NCI-H69 (cell line): ENCODE results near the gene NOC3L.
A peak's percentile ranks its signal among the peaks of the same experiment; 100 is the strongest.
"Not testable (repeated sequence)": the region's sequence is repeated elsewhere in the genome, so short reads cannot be mapped to it uniquely, and the experiment has no call there.

Experiments
- DNase-seq: peaks from one replicate; lab custom pipeline; 2025; lab: John Stamatoyannopoulos, UW

The NOC3L gene

DNA sequence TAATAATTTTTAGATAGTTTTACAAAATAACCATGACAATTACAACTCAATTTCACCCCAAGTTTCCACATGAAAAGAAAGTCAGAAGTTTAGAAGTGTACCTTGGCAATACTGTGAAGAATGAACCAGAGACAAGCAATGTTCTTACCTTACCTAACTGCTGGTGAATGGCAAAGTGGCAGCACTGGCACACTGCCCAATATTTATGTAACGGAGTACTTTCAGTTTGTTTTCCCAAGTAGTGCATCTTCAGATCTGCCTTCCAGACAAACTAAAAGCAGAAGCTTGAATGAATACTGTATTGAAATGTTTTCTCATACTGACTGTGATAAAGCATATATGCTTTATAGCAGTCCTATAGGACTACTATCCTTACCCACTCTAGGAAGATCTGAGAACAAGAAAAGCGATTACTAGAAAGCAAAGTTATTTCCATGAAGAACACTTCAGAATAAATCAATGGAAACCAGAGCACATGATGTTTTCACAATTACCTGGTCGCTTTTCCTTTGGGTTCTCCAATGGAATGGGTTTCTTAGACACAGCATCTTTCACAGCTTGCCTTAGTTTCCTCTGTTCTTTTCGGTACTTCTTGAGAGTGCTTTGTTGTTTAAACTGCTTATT lies 1.5 kb downstream of the NOC3L start:
- no peak for DNase-seq

- no peak for DNase-seq
Measured at GRCh38 chr10:94358480-94358879, 4.3 kb downstream of the NOC3L start.

DNA sequence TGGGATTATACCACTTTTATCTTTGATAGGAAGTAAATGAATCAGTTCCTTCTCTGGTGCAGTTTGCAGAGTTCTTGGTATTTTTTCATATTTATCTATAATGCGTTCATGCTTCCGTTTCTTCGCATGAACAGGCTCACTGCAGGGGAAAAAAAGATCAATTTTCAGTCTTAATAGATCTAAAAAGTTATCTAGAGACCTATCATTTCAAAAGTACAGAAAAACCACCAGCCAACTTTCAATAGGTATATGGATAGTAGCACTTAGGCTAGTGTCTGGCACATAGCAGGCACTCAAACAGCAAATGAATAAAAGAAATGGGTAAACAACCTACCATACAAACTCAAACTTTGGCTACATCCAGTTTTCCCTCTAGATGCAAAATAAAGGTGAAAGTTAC lies 5.5 kb downstream of the NOC3L start:
- DNase-seq = no peak

GRCh38 chr10:94355841-94356240 lies 6.9 kb downstream of the NOC3L start:
- no peak for DNase-seq

- DNase-seq = no peak
Measured at GRCh38 chr10:94353336-94353735, 9.4 kb downstream of the NOC3L start.

GRCh38 chr10:94351089-94351488 lies 11.7 kb downstream of the NOC3L start:
- peak; percentile 12 for DNase-seq

DNA sequence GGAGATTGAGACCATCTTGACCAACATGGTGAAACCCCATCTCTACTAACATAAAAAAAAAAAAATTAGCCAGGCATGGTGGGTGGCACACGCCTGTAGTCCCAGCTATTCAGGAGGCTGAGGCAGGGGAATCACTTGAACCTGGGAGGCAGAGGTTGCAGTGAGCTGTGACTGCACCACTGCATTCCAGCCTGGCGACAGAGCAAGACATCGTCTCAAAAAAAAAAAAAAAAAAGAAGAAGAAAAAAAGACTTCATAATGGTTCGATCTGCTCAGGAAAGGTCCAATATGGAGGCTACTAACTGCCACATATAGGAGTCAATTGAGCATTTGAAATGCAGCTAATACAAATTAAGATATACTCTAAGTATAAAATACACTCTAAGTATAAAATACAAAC lies 12.2 kb downstream of the NOC3L start:
- DNase-seq = not testable (repeated sequence)

- no peak for DNase-seq
Measured at GRCh38 chr10:94349327-94349726, 13.4 kb downstream of the NOC3L start.

DNA sequence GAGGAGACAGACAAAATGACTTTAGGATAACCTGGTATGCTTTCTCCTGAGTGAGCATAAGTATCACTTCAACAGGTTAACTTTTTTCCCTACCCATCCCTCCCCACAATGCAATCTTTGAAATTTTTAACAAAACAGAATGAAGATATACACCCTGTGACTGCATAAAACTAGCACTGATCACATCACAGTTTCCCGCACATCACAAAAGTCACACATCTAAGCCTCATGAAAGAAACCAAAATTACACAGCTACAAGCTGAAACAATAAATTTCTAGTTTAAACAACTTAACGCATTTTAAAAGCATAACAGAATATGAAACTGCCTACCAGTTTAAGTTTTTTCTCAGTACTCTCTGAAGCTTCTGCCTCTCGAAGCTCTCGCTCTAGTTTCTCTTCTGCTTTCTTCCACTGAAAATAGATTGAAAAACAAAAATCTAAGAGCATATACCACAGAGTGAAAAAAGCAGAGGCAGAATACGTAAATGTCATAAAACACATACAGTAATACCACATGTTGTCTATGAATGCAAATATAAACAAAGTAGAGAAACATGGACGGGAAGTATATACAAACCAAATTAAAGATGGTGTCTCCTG lies 18.1 kb downstream of the NOC3L start:
- DNase-seq = no peak

DNA sequence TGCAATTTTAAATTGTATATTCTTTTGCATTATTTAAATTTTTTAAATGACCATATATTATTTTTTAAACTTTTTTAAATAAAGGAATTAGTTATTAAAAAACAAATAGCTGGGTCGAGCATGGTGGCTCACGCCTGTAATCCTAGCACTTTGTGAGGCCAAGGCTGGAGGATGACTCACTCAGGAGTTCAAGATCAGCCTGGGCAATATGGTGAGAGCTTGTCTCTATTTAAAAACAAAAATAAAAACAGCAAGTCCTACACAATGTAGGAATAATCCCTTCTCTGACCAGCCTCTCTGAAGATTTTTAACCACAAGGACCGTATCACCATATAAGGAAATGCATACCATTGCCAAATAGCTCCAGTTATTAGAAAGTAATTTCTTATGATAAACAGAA lies 19.6 kb downstream of the NOC3L start:
- no peak for DNase-seq

DNA sequence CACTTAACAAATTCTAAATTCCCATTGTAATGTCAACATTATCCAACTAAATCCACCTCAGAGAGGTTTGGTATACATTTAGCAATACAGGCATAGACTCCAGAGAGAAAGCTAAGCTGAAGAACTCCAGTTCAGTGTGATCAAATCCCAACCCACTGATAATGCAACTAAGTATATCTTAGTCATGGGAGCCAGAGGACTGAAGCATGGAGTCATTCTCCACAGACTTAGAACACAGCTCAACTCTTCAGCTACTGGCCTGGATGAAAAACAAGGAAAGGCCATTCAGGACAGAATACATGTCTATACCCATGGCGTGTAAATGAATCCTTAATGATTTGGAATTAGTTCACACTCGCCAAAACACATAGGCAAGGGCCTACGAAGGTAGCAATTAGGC lies 27.9 kb downstream of the NOC3L start:
- no peak for DNase-seq

- no peak for DNase-seq
Measured at GRCh38 chr10:94333051-94333450, 29.7 kb downstream of the NOC3L start.

GRCh38 chr10:94328613-94329012 lies 34.1 kb downstream of the NOC3L start:
- DNase-seq = no peak

GRCh38 chr10:94327649-94328048 lies 35.1 kb downstream of the NOC3L start:
- no peak for DNase-seq

DNA sequence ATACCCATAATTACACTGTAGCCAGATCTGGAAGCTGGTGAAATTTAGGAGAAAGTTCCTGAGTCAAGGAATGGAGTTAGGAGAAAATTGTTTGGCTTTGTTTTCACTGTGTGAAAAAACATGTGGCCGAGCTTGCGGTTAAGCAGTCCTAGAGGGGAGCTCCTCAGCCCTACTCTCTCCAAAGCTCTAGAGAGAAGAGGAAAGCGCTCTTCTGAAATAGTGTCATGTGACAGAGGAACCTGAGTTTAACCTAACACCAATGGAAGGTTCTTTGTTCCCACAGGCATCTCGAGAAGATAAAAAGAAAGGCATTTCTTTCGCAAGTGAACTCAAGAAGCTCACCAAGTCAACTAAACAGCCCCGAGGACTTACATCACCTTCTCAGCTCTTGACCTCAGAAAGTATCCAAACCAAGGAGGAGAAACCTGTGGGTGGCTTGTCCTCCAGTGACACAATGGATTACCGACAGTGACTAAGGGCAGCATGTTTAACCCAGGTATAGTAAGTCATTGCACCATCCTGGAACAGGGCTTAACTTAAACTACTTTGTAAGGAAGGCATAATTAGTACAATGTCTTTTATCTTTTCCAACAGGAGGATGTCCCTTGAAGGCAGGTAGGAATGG lies 38.0 kb downstream of the NOC3L start:
- no peak for DNase-seq

DNA sequence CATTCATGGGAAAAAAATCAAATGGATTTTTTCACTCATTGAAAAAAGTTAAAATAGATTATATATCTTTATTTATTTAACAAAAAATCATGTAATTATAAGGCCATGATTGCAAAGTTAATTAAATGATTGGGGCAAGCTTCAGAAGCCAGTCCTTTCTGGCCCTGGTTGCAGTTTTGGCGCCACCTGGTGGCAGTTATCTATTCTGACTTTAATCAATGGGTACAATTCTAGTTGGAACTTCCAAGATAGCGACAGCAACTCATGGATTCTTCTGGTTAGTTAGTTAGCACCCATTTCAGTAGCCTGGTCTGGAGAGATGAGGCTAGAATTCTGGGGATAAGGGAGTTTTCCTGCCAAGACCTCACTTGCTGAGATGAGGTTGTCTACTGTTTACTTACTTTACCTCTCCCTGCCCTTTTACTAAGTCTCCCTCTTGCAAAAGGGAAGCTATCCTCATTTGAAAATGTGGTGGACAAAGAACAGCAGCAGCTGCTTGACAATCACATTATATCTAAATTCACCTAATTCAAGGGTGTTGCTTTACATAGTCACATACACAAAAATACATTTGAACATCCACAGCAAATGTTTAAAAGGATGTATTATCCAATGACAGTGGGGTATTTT lies 42.3 kb downstream of the NOC3L start:
- peak; percentile 50 for DNase-seq

- peak; percentile 1 for DNase-seq
Measured at GRCh38 chr10:94316560-94316959, 46.2 kb downstream of the NOC3L start.

GRCh38 chr10:94315975-94316464 lies 46.7 kb downstream of the NOC3L start:
- DNase-seq = no peak

- peak; percentile 25 for DNase-seq
Measured at GRCh38 chr10:94315024-94315451, 47.7 kb downstream of the NOC3L start.

DNA sequence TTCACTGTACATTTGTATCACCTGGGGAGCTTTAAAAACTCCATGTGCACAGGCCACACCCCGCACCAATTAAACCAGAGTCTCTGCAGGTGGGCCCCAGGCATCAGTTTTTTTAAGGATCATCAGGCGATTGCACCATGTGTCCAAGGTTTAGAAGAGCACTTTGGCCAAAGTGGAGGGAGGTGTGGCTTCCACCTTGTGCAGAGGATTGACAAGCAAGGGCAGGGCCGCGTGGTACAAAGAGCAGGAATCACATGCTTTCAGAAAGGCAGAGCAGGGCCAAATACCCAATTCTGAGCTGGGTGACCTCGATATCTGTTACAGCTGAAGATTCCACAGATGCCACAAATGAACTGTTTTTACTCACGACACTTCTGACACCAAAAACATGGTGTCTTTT lies 52.4 kb downstream of the NOC3L start:
- DNase-seq = peak; percentile 64

DNA sequence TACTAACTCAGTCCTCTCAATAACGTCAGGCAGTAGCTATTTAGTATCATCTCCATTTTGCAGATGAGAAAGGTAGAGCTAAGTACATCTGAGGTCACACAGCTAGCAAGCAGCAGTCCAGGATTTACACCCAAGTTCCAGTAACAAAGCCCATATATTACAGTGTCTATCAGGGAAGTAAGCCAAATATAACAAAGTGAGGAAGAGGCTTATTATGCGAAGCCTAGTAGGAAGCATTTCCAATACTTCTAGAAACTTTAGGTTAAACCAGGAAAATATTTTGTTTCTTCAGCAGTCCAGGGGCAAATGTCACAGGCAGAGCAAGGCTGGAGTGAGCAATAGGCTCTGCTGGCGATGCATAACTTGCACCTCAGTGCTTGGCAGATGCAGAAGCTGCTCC lies 53.9 kb downstream of the NOC3L start:
- no peak for DNase-seq

- peak; percentile 8 for DNase-seq
Measured at GRCh38 chr10:94307046-94307615, 55.6 kb downstream of the NOC3L start.

DNA sequence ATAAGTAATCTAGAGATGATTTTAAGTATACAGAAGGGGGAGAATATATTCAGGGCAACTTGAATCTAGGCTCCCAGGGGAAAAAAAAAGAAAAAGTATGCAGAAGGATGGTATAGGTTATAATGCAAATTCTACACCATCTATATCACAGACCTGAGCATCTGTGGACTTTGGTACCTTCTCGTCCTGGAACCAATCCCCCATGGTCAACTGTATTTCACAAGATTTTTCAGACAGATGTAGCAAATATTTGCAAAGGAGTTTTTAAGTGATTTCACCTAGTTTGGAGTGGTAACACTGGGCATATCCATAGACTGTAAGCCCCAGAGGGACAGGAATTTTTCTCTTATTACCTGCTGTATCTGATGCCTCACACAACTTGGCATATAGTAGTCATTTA lies 58.8 kb downstream of the NOC3L start:
- no peak for DNase-seq
